Measurements from ENCODE around the gene MAT1A.

DNA sequence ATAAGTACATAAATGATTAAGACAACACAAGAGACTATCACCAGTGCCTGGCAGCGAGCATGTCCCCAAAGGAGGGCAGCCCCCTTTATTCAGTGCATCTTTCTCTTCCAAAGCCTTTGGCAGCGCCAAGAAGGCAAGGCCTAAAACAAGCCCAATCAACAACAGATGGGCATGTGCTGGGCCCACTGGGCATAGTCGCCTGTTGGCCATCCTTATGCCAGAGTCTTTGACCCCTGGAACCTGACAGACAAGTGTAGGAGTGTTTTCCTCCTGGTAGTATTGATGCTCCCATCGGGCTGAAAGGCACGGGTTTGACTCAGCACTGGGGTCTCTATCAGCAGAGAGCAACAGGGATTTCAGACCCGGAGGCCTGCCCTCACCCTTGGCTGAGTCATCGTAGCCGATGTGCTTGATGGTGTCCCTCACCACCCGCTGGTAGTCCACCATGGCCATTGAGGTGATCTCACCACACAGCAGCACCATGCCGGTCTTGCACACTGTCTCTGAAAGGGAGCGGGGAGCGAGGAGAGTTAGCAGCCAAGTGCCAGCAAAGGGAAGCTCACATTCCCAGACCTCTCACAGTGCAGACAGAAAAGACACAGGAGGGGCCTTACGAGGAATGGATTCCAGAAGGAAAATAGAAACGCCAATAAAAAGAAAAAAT lies 5.8 kb downstream of the MAT1A start:
- TF ChIP-seq CTCF (tag by site-specific recombination; IDR thresholded peaks at IDR 0.05) (no peak), ZFP69B (tag by site-specific recombination; IDR thresholded peaks at IDR 0.05) (no peak), ZNF558 (tag by site-specific recombination; IDR thresholded peaks at IDR 0.05) (no peak), ZNF133 (tag by site-specific recombination; IDR thresholded peaks at IDR 0.05) (no peak)

Measured in HEK293 (cell line).